Suprapubic skin (tissue), 3 donors: ENCODE data around the gene MCRIP1.

Source experiments
- CTCF ChIP-seq, 2 donors: fragments of 200-600 bp in 1 of 2; fragments of 450-650 bp in 1 of 2; sonication (generic) in 1 of 2; IDR thresholded peaks; one replicate each; pipeline ENCODE4 v1.5.1; 2016 to 2019; ENCODE audit warnings: antibody characterized with exemption in 2 of 2, mild to moderate bottlenecking in 1 of 2, moderate library complexity in 1 of 2
- POLR2A ChIP-seq, 2 donors: fragments of 450-650 bp; IDR thresholded peaks; one replicate each; pipeline ENCODE4 v1.6.1; 2017; ENCODE audit warnings: antibody characterized with exemption in 2 of 2, mild to moderate bottlenecking in 2 of 2, moderate library complexity in 2 of 2

- TF ChIP-seq POLR2A (IDR thresholded peaks at IDR 0.05) (no peak), CTCF (IDR thresholded peaks at IDR 0.05) (no peak)
Observed at GRCh38 chr17:81844887-81845286, 11.8 kb upstream of the MCRIP1 start.
